GM23248 (cell line): ENCODE data around the gene ACTR10. TPM values are rescaled to one million over a fixed set of nuclear protein-coding genes. Genes with fewer than 3 reads are reported as not detected.
"Not testable (repeated sequence)": the region's sequence is repeated elsewhere in the genome, so short reads cannot be mapped to it uniquely, and the experiment has no call there.

Experiments
- DNase-seq: peaks from one replicate; pipeline ENCODE4 v3.0.0-alpha.2; 2015
- H2AFZ ChIP-seq: fragments of 200-600 bp; sonication (generic); 2 replicates; pipeline ENCODE4 v1.6.1; 2016; ENCODE audit warnings: antibody characterized with exemption
- H3F3A ChIP-seq: fragments of 200-600 bp; sonication (generic); 2 replicates; pipeline ENCODE4 v1.6.1; 2016; ENCODE audit warnings: mild to moderate bottlenecking, antibody characterized with exemption, mixed run types; ENCODE audit not compliant: insufficient read depth
- H3K27ac ChIP-seq: fragments of 200-600 bp; sonication (generic); 2 replicates; pipeline ENCODE4 v1.5.1; 2016; ENCODE audit warnings: mild to moderate bottlenecking
- H3K27me3 ChIP-seq: fragments of 200-600 bp; sonication (generic); replicated peaks from 2 replicates; pipeline ENCODE4 v1.6.1; 2016; ENCODE audit warnings: mild to moderate bottlenecking; ENCODE audit not compliant: insufficient read depth
- H3K36me3 ChIP-seq: fragments of 200-600 bp; sonication (generic); 2 replicates; pipeline ENCODE4 v1.6.1; 2016; ENCODE audit warnings: low read depth, mild to moderate bottlenecking
- H3K4me1 ChIP-seq: fragments of 200-600 bp; sonication (generic); 2 replicates; pipeline ENCODE4 v1.6.1; 2016; ENCODE audit warnings: mild to moderate bottlenecking; ENCODE audit not compliant: insufficient read depth
- H3K4me2 ChIP-seq: fragments of 200-600 bp; sonication (generic); one replicate; pipeline ENCODE4 v1.6.1; 2016; ENCODE audit warnings: mild to moderate bottlenecking; ENCODE audit not compliant: unreplicated experiment
- H3K4me3 ChIP-seq: fragments of 200-600 bp; sonication (generic); 2 replicates; pipeline ENCODE4 v1.5.1; 2016; ENCODE audit warnings: mild to moderate bottlenecking
- H3K79me2 ChIP-seq: fragments of 200-600 bp; sonication (generic); 2 replicates; pipeline ENCODE4 v1.6.1; 2016; ENCODE audit warnings: mild to moderate bottlenecking; ENCODE audit not compliant: insufficient read depth
- H3K9ac ChIP-seq: fragments of 200-600 bp; sonication (generic); 2 replicates; pipeline ENCODE4 v1.6.1; 2016; ENCODE audit warnings: mild to moderate bottlenecking
- H3K9me2 ChIP-seq: fragments of 200-600 bp; sonication (generic); 2 replicates; pipeline ENCODE4 v1.6.1; 2016; ENCODE audit warnings: mixed run types, mild to moderate bottlenecking, moderate library complexity; ENCODE audit not compliant: insufficient read depth
- H3K9me3 ChIP-seq: fragments of 200-600 bp; sonication (generic); one replicate; pipeline ENCODE4 v1.6.1; 2017; ENCODE audit warnings: low read depth
- H4K20me1 ChIP-seq: fragments of 200-600 bp; sonication (generic); 2 replicates; pipeline ENCODE4 v1.6.0; 2016; ENCODE audit not compliant: insufficient read depth
- EZH2 ChIP-seq: fragments of 200-600 bp; sonication (generic); IDR thresholded peaks from 2 replicates; pipeline ENCODE4 v1.6.1; 2018; ENCODE audit warnings: antibody characterized with exemption, mild to moderate bottlenecking; ENCODE audit not compliant: insufficient read depth, poor library complexity, severe bottlenecking
- EZH2phosphoT487 ChIP-seq: fragments of 200-600 bp; sonication (generic); IDR thresholded peaks from 2 replicates; pipeline ENCODE4 v1.6.1; 2018; ENCODE audit warnings: antibody characterized with exemption, moderate library complexity, mild to moderate bottlenecking, low read depth; ENCODE audit not compliant: insufficient read depth
- WGBS, 2 experiments: methylation state at CpG; one replicate each; pipeline ENCODE4 v1.1.6; 2015 to 2017; ENCODE audit warnings: low lambda C conversion rate in 2 of 2, low coverage in 1 of 2; ENCODE audit errors: missing lambda C conversion rate in 2 of 2; 5-methylcytosine and 5-hydroxymethylcytosine counted together
- in situ Hi-C: fragments of 300-500 bp; cut with MboI; formaldehyde crosslinking; loops from 2 replicates; pipeline ENCODE4 v1.15.0; 2020
- polyA plus RNA-seq: library from polyadenylated mRNA; unstranded; fragments of >200 nt; fragmentation: Nextera tagmentation; extraction: Ambion mirVana; gene quantifications from 2 replicates; pipeline ENCODE4 v1.2.1, GENCODE V29; 2016
- total RNA-seq: library from RNA; depleted of rRNA; stranded (reverse); fragments of >200 nt; shearing (Covaris generic); gene quantifications from 2 replicates; pipeline ENCODE4 v1.2.3, GENCODE V29; 2014

Gene ACTR10
- total and polyA plus RNA-seq, 2 experiments from 2014 or later, result 69.9 to 188 TPM

DNA sequence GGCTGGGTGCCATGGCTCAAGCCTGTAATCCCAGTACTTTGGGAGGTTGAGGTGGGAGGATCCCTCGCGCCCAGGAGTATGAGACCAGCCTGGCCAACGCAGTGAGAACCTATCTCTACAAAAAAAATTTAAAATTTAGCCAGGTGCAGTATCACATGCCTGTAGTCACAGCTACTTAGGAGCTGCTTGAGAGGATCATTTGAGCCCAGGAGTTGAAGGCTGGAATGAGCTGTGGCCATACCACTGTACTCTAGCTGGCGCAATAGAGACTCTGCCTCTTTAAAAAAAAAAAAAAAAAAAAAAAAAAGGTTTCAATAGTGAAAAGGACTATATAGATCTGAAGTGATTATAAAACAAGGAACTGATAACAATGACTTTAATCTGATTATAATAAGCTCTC, 58.2 kb downstream of the ACTR10 start:
- 97 to 99% methylated on average over 4 of the region's 4 CpGs for WGBS, 2 experiments
- peaks cover 81% of the 10 kb centered on the region for H3K79me2 ChIP-seq
- no peaks in the 10 kb centered on the region for H3K9me3 ChIP-seq
- no peaks in the 10 kb centered on the region for H3K9me2 ChIP-seq
- H3K36me3 ChIP-seq, result peaks cover 58% of the 10 kb centered on the region
- H3K4me1 ChIP-seq, result no peaks in the 10 kb centered on the region
- no peaks in the 10 kb centered on the region for H3K27me3 ChIP-seq
- no peak overlapping the region for H3K27ac ChIP-seq
- H4K20me1 ChIP-seq, result no peaks in the 10 kb centered on the region
- H3K9ac ChIP-seq, result no peak overlapping the region
- TF ChIP-seq EZH2phosphoT487, result no peak
- no peak for TF ChIP-seq EZH2
- H2AFZ ChIP-seq, result no peak overlapping the region
- no peak overlapping the region for H3K4me2 ChIP-seq
- in situ Hi-C loops, result no loop called here
- peaks cover 30% of the 10 kb centered on the region for H3F3A ChIP-seq
- no peak for DNase-seq
- H3K4me3 ChIP-seq, result no peak overlapping the region

GRCh38 chr14:58262005-58262404, 62.1 kb downstream of the ACTR10 start:
- in situ Hi-C loops, H3K27me3 ChIP-seq, H4K20me1 ChIP-seq, H3K4me3 ChIP-seq, H3K27ac ChIP-seq, DNase-seq, H3K4me2 ChIP-seq, H2AFZ ChIP-seq, H3K9ac ChIP-seq, H3K9me3 ChIP-seq, H3K4me1 ChIP-seq, H3K9me2 ChIP-seq: not testable (repeated sequence)
- peaks cover 63% of the 10 kb centered on the region for H3F3A ChIP-seq
- H3K36me3 ChIP-seq, result peaks cover 71% of the 10 kb centered on the region
- peaks cover 83% of the 10 kb centered on the region for H3K79me2 ChIP-seq
- WGBS, 2 experiments, result 98% methylated on average over 10 of the region's 10 CpGs

- peaks cover 94% of the 10 kb centered on the region for H3K79me2 ChIP-seq
- no peaks in the 10 kb centered on the region for H3K27me3 ChIP-seq
- in situ Hi-C loops, result no loop called here
- no peak overlapping the region for H3K9ac ChIP-seq
- DNase-seq, result no peak
- no peak for TF ChIP-seq EZH2
- TF ChIP-seq EZH2phosphoT487, result no peak
- H4K20me1 ChIP-seq, result no peaks in the 10 kb centered on the region; the same call in 1 of the 2 replicates
- no peaks in the 10 kb centered on the region for H3K9me2 ChIP-seq
- no peak overlapping the region for H2AFZ ChIP-seq
- H3K9me3 ChIP-seq, result no peaks in the 10 kb centered on the region
- peaks cover 68% of the 10 kb centered on the region for H3F3A ChIP-seq
- no peak overlapping the region for H3K27ac ChIP-seq
- peaks cover 78% of the 10 kb centered on the region for H3K36me3 ChIP-seq
- no peak overlapping the region for H3K4me2 ChIP-seq
- H3K4me3 ChIP-seq, result no peak overlapping the region
- no peaks in the 10 kb centered on the region for H3K4me1 ChIP-seq
Observed at GRCh38 chr14:58265401-58265800, 65.5 kb downstream of the ACTR10 start.

DNA sequence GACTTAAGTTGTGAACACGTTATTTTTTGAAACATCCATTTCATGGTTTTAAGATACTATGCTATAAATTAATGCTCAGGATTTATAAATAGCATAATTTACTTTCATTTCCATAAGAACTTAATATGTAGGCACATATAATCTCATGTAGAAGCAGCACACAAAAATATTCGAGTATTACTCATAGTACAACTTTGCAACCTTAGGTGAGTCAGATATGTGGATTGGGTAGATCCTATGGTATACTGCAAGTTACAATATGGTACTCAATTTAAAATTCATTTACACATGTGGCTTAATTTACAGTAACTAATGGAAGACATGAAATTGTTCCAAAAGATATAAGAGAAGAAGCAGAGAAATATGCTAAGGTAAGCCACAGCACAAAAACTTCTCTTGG, 70.7 kb downstream of the ACTR10 start:
- H3K27ac ChIP-seq, result no peak overlapping the region
- H3K4me1 ChIP-seq, result 0 out of 2 replicates have a peak, but pooled peaks cover under 1% of the 10 kb centered on the region
- in situ Hi-C loops, result no loop called here

More for the DNA sequence above, 70.7 kb downstream of the ACTR10 start:
- peaks cover 97% of the 10 kb centered on the region for H3K79me2 ChIP-seq
- H3K4me2 ChIP-seq, result no peak overlapping the region
- TF ChIP-seq EZH2phosphoT487 (no peak), EZH2 (no peak)
- no peak overlapping the region for H3K9ac ChIP-seq
- 94 to 97% methylated on average over 2 of the region's 2 CpGs for WGBS, 2 experiments
- H3K4me3 ChIP-seq, result no peak overlapping the region
- peaks cover under 1% of the 10 kb centered on the region; the same call in 1 of the 2 replicates for H4K20me1 ChIP-seq
- H2AFZ ChIP-seq, result no peak overlapping the region
- H3K27me3 ChIP-seq, result no peaks in the 10 kb centered on the region
- peaks cover 82% of the 10 kb centered on the region for H3K36me3 ChIP-seq
- H3K9me3 ChIP-seq, result no peaks in the 10 kb centered on the region
- DNase-seq, result no peak
- peaks cover 84% of the 10 kb centered on the region for H3F3A ChIP-seq
- H3K9me2 ChIP-seq, result no peaks in the 10 kb centered on the region
